DOHH2 (cell line): ENCODE data around the gene MICU2.

Experiments used
- H3F3A ChIP-seq: fragments of 200-600 bp; sonication (generic), shearing (Covaris generic); 2 replicates; pipeline ENCODE4 v1.6.0; 2016; ENCODE audit warnings: antibody characterized with exemption, mild to moderate bottlenecking; ENCODE audit not compliant: control insufficient read depth, insufficient read depth
- H3K27ac ChIP-seq: fragments of 200-600 bp; sonication (generic); 2 replicates; pipeline ENCODE4 v1.5.1; 2014; ENCODE audit warnings: low read depth, mild to moderate bottlenecking, low read length, moderate library complexity
- H3K27me3 ChIP-seq: fragments of 200-600 bp; sonication (generic); 2 replicates; pipeline ENCODE4 v1.6.1; 2014; ENCODE audit warnings: mild to moderate bottlenecking, low read length, mixed read lengths; ENCODE audit not compliant: control insufficient read depth
- H3K36me3 ChIP-seq: fragments of 200-600 bp; sonication (generic); 2 replicates; pipeline ENCODE4 v1.6.1; 2014; ENCODE audit warnings: mild to moderate bottlenecking, low read length, moderate library complexity, mixed read lengths; ENCODE audit not compliant: control insufficient read depth
- H3K4me1 ChIP-seq: fragments of 200-600 bp; sonication (generic); 2 replicates; pipeline ENCODE4 v1.6.1; 2014; ENCODE audit warnings: mild to moderate bottlenecking, low read length, mixed read lengths; ENCODE audit not compliant: control insufficient read depth
- H3K4me2 ChIP-seq: fragments of 200-600 bp; sonication (generic); 2 replicates; pipeline ENCODE4 v1.6.0; 2014; ENCODE audit warnings: mild to moderate bottlenecking, low read length, moderate library complexity
- H3K4me3 ChIP-seq: fragments of 200-600 bp; sonication (generic); 2 replicates; pipeline ENCODE4 v1.5.1; 2014; ENCODE audit warnings: mild to moderate bottlenecking, low read length, mixed read lengths
- H3K79me2 ChIP-seq: fragments of 200-600 bp; sonication (generic); 2 replicates; pipeline ENCODE4 v1.6.1; 2014; ENCODE audit warnings: mild to moderate bottlenecking, low read length, mixed read lengths; ENCODE audit not compliant: control insufficient read depth
- H3K9me2 ChIP-seq: fragments of 200-600 bp; sonication (generic); replicated peaks from 2 replicates; pipeline ENCODE4 v1.6.1; 2014; ENCODE audit warnings: mild to moderate bottlenecking, low read length, mixed read lengths; ENCODE audit not compliant: control insufficient read depth
- H3K9me3 ChIP-seq: fragments of 200-600 bp; sonication (generic); 2 replicates; pipeline ENCODE4 v1.6.1; 2014; ENCODE audit warnings: antibody characterized with exemption, low read length, mixed read lengths; ENCODE audit not compliant: control insufficient read depth, insufficient read depth
- H4K20me1 ChIP-seq: fragments of 200-600 bp; sonication (generic); 2 replicates; pipeline ENCODE4 v1.6.0; 2014; ENCODE audit warnings: low read depth, mild to moderate bottlenecking, antibody characterized with exemption, low read length, moderate library complexity; ENCODE audit not compliant: control insufficient read depth, insufficient read depth
- CTCF ChIP-seq: fragments of 200-600 bp; sonication (generic); IDR thresholded peaks from one replicate; pipeline ENCODE4 v1.5.1; 2014; ENCODE audit warnings: antibody characterized with exemption, mild to moderate bottlenecking, low read depth, low read length; ENCODE audit not compliant: poor library complexity, severe bottlenecking
- EZH2phosphoT487 ChIP-seq: fragments of 200-600 bp; sonication (generic); IDR thresholded peaks from 2 replicates; pipeline ENCODE4 v1.6.1; 2017; ENCODE audit warnings: borderline replicate concordance, mild to moderate bottlenecking, antibody characterized with exemption, low read length, moderate library complexity, mixed read lengths

The MICU2 gene

GRCh38 chr13:21517576-21517975 lies 86.4 kb downstream of the MICU2 start:
- TF ChIP-seq CTCF: no peak
- TF ChIP-seq EZH2phosphoT487: no peak
- no peak overlapping the region for H3K4me2 ChIP-seq
- H3K9me3 ChIP-seq: no peaks in the 10 kb centered on the region
- no peaks in the 10 kb centered on the region for H4K20me1 ChIP-seq
- no peaks in the 10 kb centered on the region for H3K79me2 ChIP-seq
- no peak overlapping the region for H3K4me3 ChIP-seq
- peaks cover 21% of the 10 kb centered on the region; the same call in 1 of the 2 replicates for H3K36me3 ChIP-seq
- H3K27ac ChIP-seq: no peak overlapping the region
- H3K9me2 ChIP-seq: no peaks in the 10 kb centered on the region
- H3F3A ChIP-seq: no peaks in the 10 kb centered on the region
- no peaks in the 10 kb centered on the region for H3K27me3 ChIP-seq
- H3K4me1 ChIP-seq: no peaks in the 10 kb centered on the region

GRCh38 chr13:21516805-21517204 lies 87.2 kb downstream of the MICU2 start:
- Histone ChIP-seq H3K4me3 (no peak overlapping the region), H3K36me3 (peaks cover 16% of the 10 kb centered on the region; the same call in 1 of the 2 replicates), H3K4me1 (no peaks in the 10 kb centered on the region), H3K27me3 (no peaks in the 10 kb centered on the region), H3K9me2 (no peaks in the 10 kb centered on the region), H3K79me2 (no peaks in the 10 kb centered on the region), H3K4me2 (no peak overlapping the region), H3K9me3 (no peaks in the 10 kb centered on the region), H3K27ac (no peak overlapping the region), H4K20me1 (no peaks in the 10 kb centered on the region), H3F3A (no peaks in the 10 kb centered on the region)
- TF ChIP-seq EZH2phosphoT487 (no peak), CTCF (no peak)

GRCh38 chr13:21511849-21512248 lies 92.1 kb downstream of the MICU2 start:
- H3K9me2 ChIP-seq: no peaks in the 10 kb centered on the region
- TF ChIP-seq EZH2phosphoT487 (no peak), CTCF (no peak)
- H3K27ac ChIP-seq: no peak overlapping the region
- no peaks in the 10 kb centered on the region for H4K20me1 ChIP-seq
- H3K9me3 ChIP-seq: no peaks in the 10 kb centered on the region
- H3K4me1 ChIP-seq: no peaks in the 10 kb centered on the region
- H3K4me2 ChIP-seq: no peak overlapping the region
- no peaks in the 10 kb centered on the region for H3K79me2 ChIP-seq
- H3F3A ChIP-seq: no peaks in the 10 kb centered on the region
- H3K4me3 ChIP-seq: no peak overlapping the region
- H3K36me3 ChIP-seq: peaks cover 11% of the 10 kb centered on the region
- H3K27me3 ChIP-seq: no peaks in the 10 kb centered on the region

- no peak overlapping the region for H3K27ac ChIP-seq
- H3K27me3 ChIP-seq: no peaks in the 10 kb centered on the region
- H3K9me3 ChIP-seq: no peaks in the 10 kb centered on the region
- H3F3A ChIP-seq: no peaks in the 10 kb centered on the region
- no peaks in the 10 kb centered on the region for H3K4me1 ChIP-seq
- H4K20me1 ChIP-seq: no peaks in the 10 kb centered on the region
- H3K36me3 ChIP-seq: peaks cover 26% of the 10 kb centered on the region
- no peaks in the 10 kb centered on the region for H3K9me2 ChIP-seq
- no peak overlapping the region for H3K4me3 ChIP-seq
- no peaks in the 10 kb centered on the region for H3K79me2 ChIP-seq
- H3K4me2 ChIP-seq: no peak overlapping the region
- TF ChIP-seq EZH2phosphoT487 (no peak), CTCF (no peak)
Observed at GRCh38 chr13:21504379-21504778, 99.6 kb downstream of the MICU2 start.
